HG02970 (cell line): ENCODE results near the gene LRGUK.
"Not testable (repeated sequence)": the region's sequence is repeated elsewhere in the genome, so short reads cannot be mapped to it uniquely, and the experiment has no call there.

Experiments
- ATAC-seq: cut with Tn5 transposase; IDR thresholded peaks from one replicate; pipeline ENCODE4 v1.9.1; 2021; ENCODE audit warnings: mild to moderate bottlenecking, moderate library complexity, moderate number of reproducible peaks; ENCODE audit not compliant: unreplicated experiment, low FRiP score

Gene LRGUK, protein sequence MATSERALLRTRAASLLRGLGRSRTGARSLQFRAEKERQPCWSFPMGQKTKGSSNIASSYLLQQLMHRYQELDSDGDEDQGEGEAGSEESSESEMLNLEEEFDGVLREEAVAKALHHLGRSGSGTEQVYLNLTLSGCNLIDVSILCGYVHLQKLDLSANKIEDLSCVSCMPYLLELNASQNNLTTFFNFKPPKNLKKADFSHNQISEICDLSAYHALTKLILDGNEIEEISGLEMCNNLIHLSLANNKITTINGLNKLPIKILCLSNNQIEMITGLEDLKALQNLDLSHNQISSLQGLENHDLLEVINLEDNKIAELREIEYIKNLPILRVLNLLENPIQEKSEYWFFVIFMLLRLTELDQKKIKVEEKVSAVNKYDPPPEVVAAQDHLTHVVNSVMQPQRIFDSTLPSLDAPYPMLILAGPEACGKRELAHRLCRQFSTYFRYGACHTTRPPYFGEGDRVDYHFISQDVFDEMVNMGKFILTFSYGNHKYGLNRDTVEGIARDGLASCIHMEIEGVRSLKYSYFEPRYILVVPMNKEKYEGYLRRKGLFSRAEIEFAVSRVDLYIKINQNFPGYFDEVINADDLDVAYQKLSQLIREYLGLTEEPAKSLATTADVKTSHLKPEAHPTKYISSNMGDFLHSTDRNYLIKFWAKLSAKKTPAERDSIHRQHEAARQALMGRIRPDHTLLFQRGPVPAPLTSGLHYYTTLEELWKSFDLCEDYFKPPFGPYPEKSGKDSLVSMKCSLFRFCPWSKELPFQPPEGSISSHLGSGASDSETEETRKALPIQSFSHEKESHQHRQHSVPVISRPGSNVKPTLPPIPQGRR

DNA sequence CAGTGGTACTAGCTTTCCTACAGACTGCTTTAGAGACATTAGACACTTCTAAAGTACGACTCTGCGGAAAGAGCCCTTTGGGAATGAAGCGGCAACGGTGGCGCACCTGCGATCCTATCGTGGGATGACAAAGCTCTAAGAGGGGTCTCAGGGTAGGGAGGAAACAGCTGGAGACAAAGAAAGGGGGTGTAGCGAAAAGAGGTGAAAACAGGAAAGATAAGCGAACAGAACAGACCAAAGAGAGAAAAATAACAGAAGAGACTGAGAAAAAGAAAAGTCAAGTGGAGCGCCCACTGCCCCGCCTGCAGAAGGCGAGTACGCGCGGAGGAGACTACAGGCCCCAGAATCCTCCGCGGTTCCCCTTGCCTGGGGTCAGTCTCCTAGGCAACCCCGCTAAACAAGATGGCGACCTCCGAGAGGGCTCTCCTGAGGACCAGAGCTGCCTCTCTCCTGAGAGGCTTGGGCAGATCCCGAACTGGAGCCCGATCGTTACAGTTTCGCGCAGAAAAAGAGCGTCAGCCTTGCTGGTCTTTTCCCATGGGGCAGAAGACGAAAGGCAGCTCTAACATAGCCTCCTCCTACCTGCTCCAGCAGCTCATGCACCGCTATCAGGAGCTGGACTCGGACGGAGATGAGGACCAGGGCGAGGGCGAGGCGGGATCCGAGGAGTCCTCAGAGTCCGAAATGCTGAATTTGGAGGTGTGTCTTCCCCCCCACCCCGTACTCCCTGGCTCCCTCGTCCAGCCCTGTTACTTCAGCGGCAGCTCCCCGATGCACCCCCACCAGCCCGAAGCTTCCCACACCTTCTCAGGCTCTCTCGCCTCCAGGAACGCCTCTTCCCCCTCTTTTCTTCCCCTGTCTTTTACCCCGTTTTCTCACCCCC lies at the start of gene LRGUK:
TSS of gene LRGUK (plus strand) at position 375 of the 883 bp plus-strand sequence. CDS start at position 403, 28 bp downstream.
- ATAC-seq: peak; percentile 99

- ATAC-seq: not testable (repeated sequence)
Measured at GRCh38 chr7:134077560-134077959, 49.6 kb upstream of the LRGUK start.

GRCh38 chr7:134078991-134079390 lies 48.1 kb upstream of the LRGUK start:
- ATAC-seq: no peak

GRCh38 chr7:134081695-134082094 lies 45.4 kb upstream of the LRGUK start:
- ATAC-seq: no peak

GRCh38 chr7:134083766-134084487 lies 43.2 kb upstream of the LRGUK start:
- ATAC-seq: no peak

- no peak for ATAC-seq
Measured at GRCh38 chr7:134084488-134085144, 42.5 kb upstream of the LRGUK start.

DNA sequence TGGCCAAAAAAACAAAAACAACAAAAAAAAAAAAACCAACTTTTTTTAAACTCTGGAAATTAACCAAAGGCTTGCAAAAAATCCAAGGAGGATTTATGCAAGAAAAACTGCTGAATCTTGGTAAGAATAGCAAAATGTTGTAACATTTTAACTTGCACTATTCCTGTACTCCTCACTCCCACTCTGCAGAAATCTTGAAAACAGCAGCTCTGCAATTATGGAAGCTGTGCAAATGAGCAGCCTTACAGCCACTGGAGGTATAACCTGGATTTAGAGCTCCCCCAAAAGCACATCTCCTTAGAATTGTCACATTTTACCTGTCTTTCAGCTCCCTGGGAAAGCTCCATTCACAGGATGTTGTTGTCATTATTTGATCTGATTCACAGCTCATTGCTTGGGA lies 41.8 kb upstream of the LRGUK start:
- no peak for ATAC-seq

- ATAC-seq: no peak
Measured at GRCh38 chr7:134086998-134087735, 40.0 kb upstream of the LRGUK start.

GRCh38 chr7:134088199-134088598 lies 38.9 kb upstream of the LRGUK start:
- no peak for ATAC-seq

GRCh38 chr7:134089446-134089845 lies 37.7 kb upstream of the LRGUK start:
- ATAC-seq: no peak

DNA sequence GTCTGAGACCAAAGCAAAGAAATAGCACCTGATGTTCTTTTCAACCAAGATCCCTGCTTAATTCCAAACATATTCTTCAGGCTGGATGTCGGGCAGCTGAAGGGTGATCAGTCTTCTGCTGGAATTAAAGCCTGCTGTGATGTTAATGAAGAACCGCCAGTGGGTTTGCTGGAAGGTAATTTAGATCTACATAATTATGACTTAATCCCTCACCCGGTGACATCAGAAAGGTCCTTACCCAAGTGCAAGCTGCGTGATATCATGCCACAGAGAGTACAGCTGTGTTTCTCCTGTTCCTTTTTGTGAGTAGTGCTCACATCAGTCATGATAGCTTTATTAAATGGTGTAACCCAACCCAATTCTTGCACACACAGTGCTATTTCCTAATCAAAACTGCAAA lies 29.1 kb upstream of the LRGUK start:
- ATAC-seq: no peak

DNA sequence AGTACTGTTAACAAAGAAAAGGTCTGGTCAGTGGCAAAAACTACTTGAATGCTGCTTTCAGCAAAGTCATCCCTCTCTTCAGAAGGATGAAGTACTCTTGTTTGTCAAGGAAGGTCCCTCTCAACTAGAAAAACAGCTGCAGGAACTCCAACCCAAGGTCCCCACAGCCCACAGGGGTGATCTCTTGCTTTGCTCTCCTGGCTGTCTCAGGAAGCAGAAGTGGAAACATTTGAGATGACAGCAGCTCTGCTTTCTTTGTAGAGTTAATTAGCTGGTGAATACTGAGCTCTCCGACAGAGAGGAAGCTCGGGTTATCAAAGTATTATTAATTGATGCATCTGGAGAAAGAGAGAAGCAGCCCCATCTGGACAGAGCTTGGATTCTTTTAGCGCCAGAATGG lies 25.4 kb upstream of the LRGUK start:
- ATAC-seq: no peak

GRCh38 chr7:134104166-134104565 lies 23.0 kb upstream of the LRGUK start:
- ATAC-seq: no peak

GRCh38 chr7:134105841-134106240 lies 21.3 kb upstream of the LRGUK start:
- no peak for ATAC-seq

- no peak for ATAC-seq
Measured at GRCh38 chr7:134108802-134109201, 18.3 kb upstream of the LRGUK start.

DNA sequence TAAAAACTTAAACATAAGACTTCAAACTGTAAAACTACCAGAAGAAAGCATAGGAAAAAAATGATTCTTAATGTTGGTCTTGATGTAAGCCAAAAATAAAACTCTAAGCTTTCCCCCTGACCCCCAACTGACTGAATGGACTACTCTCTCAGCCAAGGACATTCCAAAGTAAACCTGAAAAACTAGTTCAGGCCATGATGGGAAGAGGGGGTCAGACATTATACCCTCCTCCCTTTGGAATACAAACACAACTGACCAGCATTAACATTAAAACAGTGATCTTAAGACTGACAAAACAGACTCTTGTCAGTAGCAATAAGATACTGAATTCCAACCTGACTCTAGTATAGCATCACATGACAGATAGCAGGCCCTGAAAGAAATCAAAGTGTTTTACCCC lies 13.5 kb upstream of the LRGUK start:
- no peak for ATAC-seq

GRCh38 chr7:134114992-134115391 lies 12.1 kb upstream of the LRGUK start:
- ATAC-seq: no peak

- ATAC-seq: no peak
Measured at GRCh38 chr7:134120405-134120804, 6.7 kb upstream of the LRGUK start.

DNA sequence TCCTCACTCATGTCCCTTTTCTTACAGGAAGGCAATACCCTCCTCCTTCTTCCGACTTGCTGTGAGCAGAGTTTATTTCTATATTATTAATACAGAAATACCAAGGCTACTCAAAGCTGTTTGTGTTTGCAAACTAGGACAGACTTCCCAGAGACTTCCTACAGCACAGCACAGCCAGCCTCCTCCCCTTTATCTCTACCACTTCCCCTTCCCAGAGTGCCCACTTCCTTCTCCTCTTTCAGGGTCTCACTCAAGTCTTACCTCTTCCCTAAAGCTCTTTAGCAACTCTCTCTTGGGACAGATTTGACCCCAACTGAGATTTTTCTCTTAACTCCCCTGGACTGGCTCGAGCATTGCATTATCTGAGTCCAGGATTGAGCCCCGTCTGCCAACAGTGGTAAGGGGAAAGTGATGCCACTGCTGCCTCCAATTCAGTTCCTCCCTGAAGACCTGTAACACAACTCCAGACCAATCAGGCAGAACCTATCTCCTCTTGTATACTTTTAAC lies 5.5 kb upstream of the LRGUK start:
- no peak for ATAC-seq
